Neural cell (in vitro differentiated cells): ENCODE results near the gene SAP30BP. TPM values are rescaled to one million over a fixed set of nuclear protein-coding genes. Genes with fewer than 3 reads are reported as not detected.

ENCODE experiments used
- H2AFZ ChIP-seq: fragments of 200-600, 300-800 bp; sonication (generic), shearing (Covaris generic); 2 replicates; pipeline ENCODE4 v1.6.0; 2014; ENCODE audit warnings: low read depth, mild to moderate bottlenecking, antibody characterized with exemption, low read length, moderate library complexity
- H3F3A ChIP-seq: fragments of 200-600 bp; shearing (Covaris generic); 2 replicates; pipeline ENCODE4 v1.6.1; 2016; ENCODE audit warnings: mild to moderate bottlenecking, moderate library complexity, mixed read lengths, antibody characterized with exemption, low read length; ENCODE audit not compliant: insufficient read depth, poor library complexity, severe bottlenecking
- H3K27ac ChIP-seq: fragments of 200-600, 300-800 bp; sonication (generic), shearing (Covaris generic); 2 replicates; pipeline ENCODE4 v1.5.1; 2014; ENCODE audit warnings: mild to moderate bottlenecking, low read length, moderate library complexity
- H3K27me3 ChIP-seq: fragments of 300-800, 200-600 bp; sonication (generic), shearing (Covaris generic); 2 replicates; pipeline ENCODE4 v1.6.0; 2014; ENCODE audit warnings: mild to moderate bottlenecking, low read depth, low read length, moderate library complexity; ENCODE audit not compliant: insufficient read depth
- H3K36me3 ChIP-seq: fragments of 300-800, 200-600 bp; sonication (generic), shearing (Covaris generic); 2 replicates; pipeline ENCODE4 v1.5.1; 2014; ENCODE audit warnings: mild to moderate bottlenecking, antibody characterized with exemption, low read length, moderate library complexity; ENCODE audit not compliant: insufficient read depth
- H3K4me2 ChIP-seq: fragments of 300-800, 200-600 bp; sonication (generic), shearing (Covaris generic); 2 replicates; pipeline ENCODE4 v1.6.0; 2014; ENCODE audit warnings: mild to moderate bottlenecking, low read length
- H3K4me3 ChIP-seq: fragments of 300-800, 200-600 bp; sonication (generic), shearing (Covaris generic); 2 replicates; pipeline ENCODE4 v1.5.1; 2014; ENCODE audit warnings: mild to moderate bottlenecking, low read length, moderate library complexity
- H3K79me2 ChIP-seq: fragments of 200-600 bp; shearing (Covaris generic); replicated peaks from 2 replicates; pipeline ENCODE4 v1.6.0; 2014; ENCODE audit warnings: mild to moderate bottlenecking, low read length, moderate library complexity; ENCODE audit not compliant: insufficient read depth
- H3K9ac ChIP-seq: fragments of 300-800, 200-600 bp; sonication (generic), shearing (Covaris generic); 2 replicates; pipeline ENCODE4 v1.6.1; 2016; ENCODE audit warnings: mild to moderate bottlenecking, low read length, mixed read lengths
- H3K9me2 ChIP-seq: fragments of 200-600 bp; shearing (Covaris generic); 2 replicates; pipeline ENCODE4 v1.6.1; 2016; ENCODE audit warnings: mild to moderate bottlenecking, low read length, mixed read lengths; ENCODE audit not compliant: insufficient read depth
- H3K9me3 ChIP-seq: fragments of 200-600, 300-800 bp; sonication (generic), shearing (Covaris generic); 2 replicates; pipeline ENCODE4 v1.6.1; 2016; ENCODE audit warnings: mild to moderate bottlenecking, mixed run types, low read length, moderate library complexity, mixed read lengths
- H4K20me1 ChIP-seq: fragments of 200-600 bp; shearing (Covaris generic); 2 replicates; pipeline ENCODE4 v1.6.1; 2016; ENCODE audit warnings: mild to moderate bottlenecking, mixed run types; ENCODE audit not compliant: insufficient read depth
- EP300 ChIP-seq: fragments of 450-650 bp; conservative IDR thresholded peaks from 2 replicates; pipeline ENCODE4 v1.6.1; 2014; ENCODE audit warnings: antibody characterized with exemption, mild to moderate bottlenecking, moderate library complexity; ENCODE audit not compliant: poor library complexity, severe bottlenecking
- EZH2 ChIP-seq: fragments of 200-600, 300-800 bp; shearing (Covaris generic), sonication (generic); IDR thresholded peaks from 2 replicates; pipeline ENCODE4 v1.6.1; 2014; ENCODE audit warnings: antibody characterized with exemption, low read length, borderline replicate concordance, mild to moderate bottlenecking; ENCODE audit not compliant: insufficient read depth, poor library complexity, severe bottlenecking
- MXI1 ChIP-seq: fragments of 450-650 bp; conservative IDR thresholded peaks from 2 replicates; pipeline ENCODE4 v1.6.1; 2014; ENCODE audit warnings: antibody characterized with exemption, mild to moderate bottlenecking; ENCODE audit not compliant: poor library complexity, severe bottlenecking
- POLR2AphosphoS5 ChIP-seq: IDR thresholded peaks from 2 replicates; pipeline ENCODE4 v1.6.1; 2012
- RAD21 ChIP-seq: fragments of 450-650 bp; conservative IDR thresholded peaks from 2 replicates; pipeline ENCODE4 v1.6.1; 2014; ENCODE audit warnings: antibody characterized with exemption, mild to moderate bottlenecking, moderate library complexity
- SMC3 ChIP-seq: fragments of 450-650 bp; conservative IDR thresholded peaks from 2 replicates; pipeline ENCODE4 v1.6.1; 2014; ENCODE audit warnings: antibody characterized with exemption, mild to moderate bottlenecking, moderate library complexity; ENCODE audit not compliant: poor library complexity
- TAF1 ChIP-seq: IDR thresholded peaks from 2 replicates; pipeline ENCODE4 v1.6.1; 2012; ENCODE audit warnings: low read depth
- polyA plus RNA-seq: library from polyadenylated mRNA; depleted of rRNA; stranded (reverse); fragments of >200 nt; gene quantifications from 2 replicates; pipeline ENCODE4 v1.2.3, GENCODE V29; 2014
- TF ChIP-seq, protein P1 (sequence below): IDR thresholded peaks from 2 replicates; pipeline ENCODE4 v1.6.1; 2012; ENCODE audit warnings: borderline replicate concordance
- TF ChIP-seq, protein P2 (sequence below): fragments of 450-650 bp; IDR thresholded peaks from 2 replicates; pipeline ENCODE4 v1.5.1; 2014; ENCODE audit warnings: antibody characterized with exemption, mild to moderate bottlenecking, moderate library complexity; ENCODE audit not compliant: poor library complexity, severe bottlenecking

The SAP30BP gene
- polyA plus RNA-seq, 1 donor from 2014 or later = 156 TPM

DNA sequence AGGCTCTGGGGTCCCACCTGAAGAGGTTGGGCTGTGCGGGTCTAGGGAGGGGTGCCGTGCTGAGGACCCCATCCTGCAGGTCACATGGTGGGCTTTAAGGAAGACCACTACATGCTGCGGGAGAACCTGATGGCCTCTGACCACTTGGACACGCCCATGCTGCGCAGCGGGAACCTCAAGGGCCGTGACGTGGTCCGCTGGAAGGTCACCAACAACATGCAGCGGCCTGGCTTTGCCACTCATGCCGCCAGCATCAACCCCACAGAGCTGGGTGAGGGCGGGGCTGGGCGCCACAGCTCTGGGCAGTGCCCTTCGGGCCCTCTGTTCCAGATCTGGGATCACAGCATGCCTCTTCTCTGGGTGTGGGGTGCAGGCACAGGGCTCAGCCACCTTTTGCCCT is 72.7 kb downstream of the SAP30BP start:
- no peaks in the 10 kb centered on the region for H3K9me3 ChIP-seq
- no peaks in the 10 kb centered on the region for H3K9me2 ChIP-seq
- no peaks in the 10 kb centered on the region for H3K27me3 ChIP-seq
- no peak overlapping the region for H2AFZ ChIP-seq
- no peak overlapping the region for H3K9ac ChIP-seq
- no peak overlapping the region for H3K4me2 ChIP-seq
- H3K4me3 ChIP-seq = no peak overlapping the region
- H3K36me3 ChIP-seq = no peaks in the 10 kb centered on the region
- no peaks in the 10 kb centered on the region for H3F3A ChIP-seq
- no peaks in the 10 kb centered on the region for H3K79me2 ChIP-seq
- no peaks in the 10 kb centered on the region for H4K20me1 ChIP-seq
- no peak overlapping the region for H3K27ac ChIP-seq
- TF ChIP-seq, protein P1, sequence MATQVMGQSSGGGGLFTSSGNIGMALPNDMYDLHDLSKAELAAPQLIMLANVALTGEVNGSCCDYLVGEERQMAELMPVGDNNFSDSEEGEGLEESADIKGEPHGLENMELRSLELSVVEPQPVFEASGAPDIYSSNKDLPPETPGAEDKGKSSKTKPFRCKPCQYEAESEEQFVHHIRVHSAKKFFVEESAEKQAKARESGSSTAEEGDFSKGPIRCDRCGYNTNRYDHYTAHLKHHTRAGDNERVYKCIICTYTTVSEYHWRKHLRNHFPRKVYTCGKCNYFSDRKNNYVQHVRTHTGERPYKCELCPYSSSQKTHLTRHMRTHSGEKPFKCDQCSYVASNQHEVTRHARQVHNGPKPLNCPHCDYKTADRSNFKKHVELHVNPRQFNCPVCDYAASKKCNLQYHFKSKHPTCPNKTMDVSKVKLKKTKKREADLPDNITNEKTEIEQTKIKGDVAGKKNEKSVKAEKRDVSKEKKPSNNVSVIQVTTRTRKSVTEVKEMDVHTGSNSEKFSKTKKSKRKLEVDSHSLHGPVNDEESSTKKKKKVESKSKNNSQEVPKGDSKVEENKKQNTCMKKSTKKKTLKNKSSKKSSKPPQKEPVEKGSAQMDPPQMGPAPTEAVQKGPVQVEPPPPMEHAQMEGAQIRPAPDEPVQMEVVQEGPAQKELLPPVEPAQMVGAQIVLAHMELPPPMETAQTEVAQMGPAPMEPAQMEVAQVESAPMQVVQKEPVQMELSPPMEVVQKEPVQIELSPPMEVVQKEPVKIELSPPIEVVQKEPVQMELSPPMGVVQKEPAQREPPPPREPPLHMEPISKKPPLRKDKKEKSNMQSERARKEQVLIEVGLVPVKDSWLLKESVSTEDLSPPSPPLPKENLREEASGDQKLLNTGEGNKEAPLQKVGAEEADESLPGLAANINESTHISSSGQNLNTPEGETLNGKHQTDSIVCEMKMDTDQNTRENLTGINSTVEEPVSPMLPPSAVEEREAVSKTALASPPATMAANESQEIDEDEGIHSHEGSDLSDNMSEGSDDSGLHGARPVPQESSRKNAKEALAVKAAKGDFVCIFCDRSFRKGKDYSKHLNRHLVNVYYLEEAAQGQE = no peak
- TF ChIP-seq TAF1 = no peak
- TF ChIP-seq EZH2 = no peak

DNA sequence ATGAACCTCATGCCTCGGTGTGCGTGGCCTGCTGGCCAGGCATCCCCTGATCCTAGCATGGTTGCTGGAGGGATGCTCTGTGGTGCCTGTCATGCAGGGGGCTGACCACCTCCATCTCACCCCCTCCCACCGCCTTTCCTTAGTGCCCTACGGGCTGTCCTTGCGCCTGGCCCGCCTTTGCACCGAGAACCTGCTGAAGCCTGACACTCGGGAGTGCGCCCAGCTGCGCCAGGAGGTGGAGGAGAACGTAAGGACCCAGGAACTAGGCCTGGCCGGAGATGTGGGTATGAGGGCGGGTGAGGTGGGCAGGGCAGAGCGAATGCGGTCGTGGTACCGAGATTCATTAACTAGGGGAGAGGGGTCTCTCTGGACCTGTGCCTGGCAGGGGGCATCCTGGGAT is 73.1 kb downstream of the SAP30BP start:
- Histone ChIP-seq H2AFZ (no peak overlapping the region), H3K36me3 (no peaks in the 10 kb centered on the region), H3K9me2 (no peaks in the 10 kb centered on the region), H3F3A (no peaks in the 10 kb centered on the region), H3K27ac (no peak overlapping the region), H3K4me3 (no peak overlapping the region), H3K27me3 (no peaks in the 10 kb centered on the region), H3K4me2 (no peak overlapping the region), H3K79me2 (no peaks in the 10 kb centered on the region), H3K9ac (no peak overlapping the region), H3K9me3 (no peaks in the 10 kb centered on the region), H4K20me1 (no peaks in the 10 kb centered on the region)
- TF ChIP-seq TAF1 = no peak
- no peak for TF ChIP-seq RAD21
- TF ChIP-seq, protein P1 = no peak
- no peak for TF ChIP-seq EZH2
- TF ChIP-seq POLR2AphosphoS5 = no peak
- no peak for TF ChIP-seq EP300
- TF ChIP-seq SMC3 = no peak
- TF ChIP-seq, protein P2, sequence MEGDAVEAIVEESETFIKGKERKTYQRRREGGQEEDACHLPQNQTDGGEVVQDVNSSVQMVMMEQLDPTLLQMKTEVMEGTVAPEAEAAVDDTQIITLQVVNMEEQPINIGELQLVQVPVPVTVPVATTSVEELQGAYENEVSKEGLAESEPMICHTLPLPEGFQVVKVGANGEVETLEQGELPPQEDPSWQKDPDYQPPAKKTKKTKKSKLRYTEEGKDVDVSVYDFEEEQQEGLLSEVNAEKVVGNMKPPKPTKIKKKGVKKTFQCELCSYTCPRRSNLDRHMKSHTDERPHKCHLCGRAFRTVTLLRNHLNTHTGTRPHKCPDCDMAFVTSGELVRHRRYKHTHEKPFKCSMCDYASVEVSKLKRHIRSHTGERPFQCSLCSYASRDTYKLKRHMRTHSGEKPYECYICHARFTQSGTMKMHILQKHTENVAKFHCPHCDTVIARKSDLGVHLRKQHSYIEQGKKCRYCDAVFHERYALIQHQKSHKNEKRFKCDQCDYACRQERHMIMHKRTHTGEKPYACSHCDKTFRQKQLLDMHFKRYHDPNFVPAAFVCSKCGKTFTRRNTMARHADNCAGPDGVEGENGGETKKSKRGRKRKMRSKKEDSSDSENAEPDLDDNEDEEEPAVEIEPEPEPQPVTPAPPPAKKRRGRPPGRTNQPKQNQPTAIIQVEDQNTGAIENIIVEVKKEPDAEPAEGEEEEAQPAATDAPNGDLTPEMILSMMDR = no peak
- TF ChIP-seq MXI1 = no peak
